ENCODE data around the gene ETV2.

ETV2 gene

GRCh38 chr19:35693422-35693821 is 51.9 kb downstream of the ETV2 start:
- no peak for DNase-seq (ENCODE audit: low read depth)
- TF ChIP-seq CTCF (IDR thresholded peaks at IDR 0.05; ENCODE audit: low read depth, low read length, missing control alignments): no peak
- H3K4me3 ChIP-seq (ENCODE audit: low read depth, low read length): no peak overlapping the region

DNA sequence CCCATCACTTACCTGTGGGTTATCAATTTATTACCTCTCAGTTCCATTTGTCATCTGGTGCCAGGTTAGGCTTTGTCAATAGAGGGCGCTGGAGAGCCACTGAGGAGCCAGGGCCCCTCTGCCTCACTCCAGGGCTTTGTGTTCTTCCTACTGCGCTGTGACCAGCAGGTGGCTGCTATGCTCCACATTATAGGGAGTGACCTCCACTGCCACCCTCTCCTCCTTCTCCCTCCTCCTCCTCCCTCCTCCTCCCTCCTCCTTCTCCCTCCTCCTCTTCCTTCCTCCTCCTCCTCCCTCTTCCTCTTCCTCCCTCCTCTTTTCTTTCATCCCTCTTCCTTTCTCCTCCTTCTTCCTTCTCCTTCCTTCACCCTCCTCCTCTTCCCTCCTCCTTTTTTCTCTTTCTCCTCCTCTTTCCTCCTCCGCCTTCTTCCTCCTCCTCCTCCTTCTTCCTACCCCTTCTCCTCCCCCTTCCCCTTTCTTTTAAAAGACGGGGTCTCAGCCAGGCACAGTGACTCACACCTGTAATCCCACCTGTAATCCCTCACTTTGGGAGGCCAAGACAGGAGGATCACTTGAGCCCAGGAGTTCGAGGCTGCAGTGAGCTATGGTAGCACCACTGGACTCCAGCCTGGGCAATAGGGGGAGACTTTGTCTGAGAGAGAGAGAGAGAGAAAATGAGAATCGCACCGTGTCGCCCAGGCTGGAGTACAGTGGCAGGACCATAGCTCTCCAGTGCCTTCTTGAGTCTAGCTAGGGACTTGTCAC is 52.5 kb downstream of the ETV2 start:
- DNase-seq (ENCODE audit: low read depth): peak; percentile 77
- peak; percentile 99 for TF ChIP-seq CTCF (IDR thresholded peaks at IDR 0.05; ENCODE audit: low read depth, low read length, missing control alignments)
- H3K4me3 ChIP-seq (ENCODE audit: low read depth, low read length): no peak overlapping the region
